Measurements from ENCODE around the gene RDH16. TPM values are rescaled to one million over a fixed set of nuclear protein-coding genes. Genes with fewer than 3 reads are reported as not detected.
"Not testable (repeated sequence)": the region's sequence is repeated elsewhere in the genome, so short reads cannot be mapped to it uniquely, and the experiment has no call there.

Gene RDH16
- total RNA-seq, 1 experiment from 2014 or later: 0.39 TPM

- Histone ChIP-seq H3K56ac (ENCODE audit: insufficient read length, low read depth, low read length) (no peak overlapping the region), H2AK5ac (ENCODE audit: insufficient read length, low read length) (no peak overlapping the region), H4K8ac (replicated peaks; ENCODE audit: insufficient read length, low read depth, low read length) (no peak overlapping the region), H2BK20ac (ENCODE audit: low read depth, low read length, poor library complexity, severe bottlenecking) (no peak overlapping the region), H3K4ac (ENCODE audit: low read depth, low read length) (no peak overlapping the region), H2BK12ac (ENCODE audit: insufficient read length, low read depth, low read length) (no peak overlapping the region), H4K5ac (ENCODE audit: insufficient read length, low read depth, low read length) (no peak overlapping the region), H2AFZ (ENCODE audit: low read length) (no peak overlapping the region), H3T11ph (ENCODE audit: low read length) (no peak overlapping the region), H3K27ac (ENCODE audit: insufficient read length, low read depth, low read length) (no peak overlapping the region), H3K79me1 (ENCODE audit: insufficient read depth, low read depth, low read length, poor library complexity, severe bottlenecking) (no peaks in the 10 kb centered on the region), H3K27me3 (ENCODE audit: insufficient read depth, low read length) (no peaks in the 10 kb centered on the region), H4K91ac (ENCODE audit: insufficient read length, low read depth, low read length) (no peak overlapping the region), H2BK5ac (ENCODE audit: insufficient read length, low read length) (no peak overlapping the region), H3K23ac (ENCODE audit: insufficient read length, low read depth, low read length) (no peak overlapping the region), H3K18ac (ENCODE audit: insufficient read length, low read depth, low read length) (no peak overlapping the region), H4K20me1 (ENCODE audit: control insufficient read depth, insufficient read depth, insufficient read length) (no peaks in the 10 kb centered on the region), H3K79me2 (ENCODE audit: insufficient read depth, low read length) (no peaks in the 10 kb centered on the region), H3K4me2 (ENCODE audit: insufficient read depth, insufficient read length, low read length) (no peak overlapping the region), H2BK15ac (ENCODE audit: low read depth, low read length) (no peak overlapping the region), H3K9ac (ENCODE audit: extremely low read depth, insufficient read length, low read length) (no peak overlapping the region), H3K4me1 (ENCODE audit: insufficient read depth, low read length) (no peaks in the 10 kb centered on the region), H3K9me3 (ENCODE audit: control insufficient read depth, low read depth, low read length) (no peaks in the 10 kb centered on the region), H2BK120ac (ENCODE audit: low read depth, low read length, poor library complexity, severe bottlenecking) (no peak overlapping the region), H3K14ac (ENCODE audit: insufficient read depth, low read length) (no peak overlapping the region), H3K23me2 (ENCODE audit: insufficient read length, low read depth, low read length, poor library complexity, severe bottlenecking) (no peaks in the 10 kb centered on the region)
- WGBS (ENCODE audit: extremely low coverage, insufficient read length, low lambda C conversion rate): no CpG with 5 or more reads among the region's 4 CpGs
- Mint-ChIP-seq H3K27ac (no peak overlapping the region), H3K9me3 (peaks cover 17 to 26% of the 10 kb centered on the region in 2 experiments), H3K27me3 (ENCODE audit: low read depth) (peaks cover 11% of the 10 kb centered on the region), H3K36me3 (ENCODE audit: insufficient read depth in 1 of 3, low read depth in 3 of 3) (peaks cover 0 to 7% (median 2%) of the 10 kb centered on the region in 3 experiments; a peak in 5 of 7 replicates), H3K4me1 (peaks cover 0 to 6% of the 10 kb centered on the region in 2 experiments; a peak in 2 of 4 replicates), H3K4me3 (no peak overlapping the region)
- no peak for DNase-seq
- TF ChIP-seq CTCF (conservative IDR thresholded peaks at IDR 0.05): no peak
These were observed 13.5 kb downstream of the RDH16 start for GRCh38 chr12:56943878-56944277.

- not testable (repeated sequence) for H3K4me2 ChIP-seq (ENCODE audit: insufficient read depth, insufficient read length, low read length); H4K20me1 ChIP-seq (ENCODE audit: control insufficient read depth, insufficient read depth, insufficient read length); H3K56ac ChIP-seq (ENCODE audit: insufficient read length, low read depth, low read length); H2BK15ac ChIP-seq (ENCODE audit: low read depth, low read length); DNase-seq; H3K36me3 Mint-ChIP-seq (ENCODE audit: insufficient read depth in 1 of 3, low read depth in 3 of 3); H4K5ac ChIP-seq (ENCODE audit: insufficient read length, low read depth, low read length); H2BK20ac ChIP-seq (ENCODE audit: low read depth, low read length, poor library complexity, severe bottlenecking); H2AFZ ChIP-seq (ENCODE audit: low read length); H3K9ac ChIP-seq (ENCODE audit: extremely low read depth, insufficient read length, low read length); H3T11ph ChIP-seq (ENCODE audit: low read length); H3K23me2 ChIP-seq (ENCODE audit: insufficient read length, low read depth, low read length, poor library complexity, severe bottlenecking); H2BK5ac ChIP-seq (ENCODE audit: insufficient read length, low read length); H2AK5ac ChIP-seq (ENCODE audit: insufficient read length, low read length); H2BK120ac ChIP-seq (ENCODE audit: low read depth, low read length, poor library complexity, severe bottlenecking); H3K4me1 ChIP-seq (ENCODE audit: insufficient read depth, low read length); H3K27me3 ChIP-seq (ENCODE audit: insufficient read depth, low read length); H3K18ac ChIP-seq (ENCODE audit: insufficient read length, low read depth, low read length); H3K79me1 ChIP-seq (ENCODE audit: insufficient read depth, low read depth, low read length, poor library complexity, severe bottlenecking); H3K23ac ChIP-seq (ENCODE audit: insufficient read length, low read depth, low read length); H3K4me1 Mint-ChIP-seq; H3K27ac Mint-ChIP-seq; H3K4ac ChIP-seq (ENCODE audit: low read depth, low read length); H4K8ac ChIP-seq (replicated peaks; ENCODE audit: insufficient read length, low read depth, low read length); H4K91ac ChIP-seq (ENCODE audit: insufficient read length, low read depth, low read length); H3K14ac ChIP-seq (ENCODE audit: insufficient read depth, low read length); H3K9me3 ChIP-seq (ENCODE audit: control insufficient read depth, low read depth, low read length); H2BK12ac ChIP-seq (ENCODE audit: insufficient read length, low read depth, low read length); H3K79me2 ChIP-seq (ENCODE audit: insufficient read depth, low read length); H3K4me3 Mint-ChIP-seq; H3K27ac ChIP-seq (ENCODE audit: insufficient read length, low read depth, low read length)
- Mint-ChIP-seq H3K27me3 (ENCODE audit: low read depth) (peaks cover 11% of the 10 kb centered on the region), H3K9me3 (peaks cover 17 to 26% of the 10 kb centered on the region in 2 experiments)
- no CpG with 5 or more reads among the region's 1 CpG for WGBS (ENCODE audit: extremely low coverage, insufficient read length, low lambda C conversion rate)
These were observed 14.0 kb downstream of the RDH16 start for GRCh38 chr12:56943374-56943773.
